Esophagus muscularis mucosa (tissue), 4 donors: ENCODE results near the gene VARS1. TPM values are rescaled to one million over a fixed set of nuclear protein-coding genes. Genes with fewer than 3 reads are reported as not detected.

Experiments used
- DNase-seq: peaks from one replicate; pipeline ENCODE4 v3.0.0-alpha.2; 2017; ENCODE audit errors: extremely low spot score
- H3K27ac ChIP-seq, 4 donors: fragments of 200-600 bp; sonication (generic); replicated peaks in 1 of 4; 1 replicate in 3 of 4; 2 replicates in 1 of 4; pipeline ENCODE4 v1.5.1; 2016 to 2019; ENCODE audit warnings: mild to moderate bottlenecking in 1 of 4
- H3K27me3 ChIP-seq, 4 donors: fragments of 200-600 bp; sonication (generic); one replicate each; pipeline versions ENCODE4 v1.5.1 to v1.6.0; 2016 to 2019
- H3K36me3 ChIP-seq, 4 donors: fragments of 200-600 bp; sonication (generic); one replicate each; pipeline ENCODE4 v1.5.1; 2016 to 2019
- H3K4me1 ChIP-seq, 4 donors: fragments of 200-600 bp; sonication (generic); one replicate each; pipeline ENCODE4 v1.5.1; 2016 to 2019
- H3K4me3 ChIP-seq, 4 donors: fragments of 200-600 bp; sonication (generic); 1 replicate in 2 of 4; 2 replicates in 2 of 4; pipeline ENCODE4 v1.5.1; 2016 to 2019; ENCODE audit warnings: mild to moderate bottlenecking in 4 of 4, moderate library complexity in 1 of 4
- H3K9me3 ChIP-seq, 4 donors: fragments of 200-600 bp; sonication (generic); 1 replicate in 3 of 4; 2 replicates in 1 of 4; pipeline ENCODE4 v1.5.1; 2016 to 2019
- EP300 ChIP-seq: sonication (generic); formaldehyde crosslinking; IDR thresholded peaks from one replicate; pipeline ENCODE4 v1.6.1; 2017; ENCODE audit warnings: antibody characterized with exemption
- POLR2A ChIP-seq: fragments of 450-650 bp; IDR thresholded peaks from one replicate; pipeline ENCODE4 v1.6.1; 2017; ENCODE audit warnings: antibody characterized with exemption, moderate library complexity, mild to moderate bottlenecking, low read depth
- POLR2AphosphoS5 ChIP-seq, 2 donors: sonication (generic); formaldehyde crosslinking; IDR thresholded peaks; one replicate each; pipeline ENCODE4 v1.6.1; 2017; ENCODE audit warnings: antibody characterized with exemption in 2 of 2
- WGBS: methylation state at CpG from one replicate; pipeline ENCODE4 v1.1.5; 2018; 5-methylcytosine and 5-hydroxymethylcytosine counted together
- intact Hi-C: fragments of 100-400 bp; cut with DNase I; formaldehyde crosslinking; loops from one replicate; pipeline ENCODE4 v1.15.1; 2023
- total RNA-seq, 4 donors: library from RNA; depleted of rRNA; stranded (reverse); fragments of >200 nt; gene quantifications; one replicate each; pipeline versions ENCODE4 v1.1.0 to v1.2.1, GENCODE V29; 2016
- TF ChIP-seq, protein P1 (sequence below), 3 experiments: fragments of 200-600 bp in 2 of 3; fragments of 450-650 bp in 1 of 3; sonication (generic) in 2 of 3; IDR thresholded peaks; one replicate each; pipeline ENCODE4 v1.5.1; 2017 to 2019; ENCODE audit warnings: antibody characterized with exemption in 3 of 3, mild to moderate bottlenecking in 2 of 3, moderate library complexity in 1 of 3

The VARS1 gene
- total RNA-seq, 4 donors from 2014 or later = 25.0 to 53.2 (median 34.8) TPM

DNA sequence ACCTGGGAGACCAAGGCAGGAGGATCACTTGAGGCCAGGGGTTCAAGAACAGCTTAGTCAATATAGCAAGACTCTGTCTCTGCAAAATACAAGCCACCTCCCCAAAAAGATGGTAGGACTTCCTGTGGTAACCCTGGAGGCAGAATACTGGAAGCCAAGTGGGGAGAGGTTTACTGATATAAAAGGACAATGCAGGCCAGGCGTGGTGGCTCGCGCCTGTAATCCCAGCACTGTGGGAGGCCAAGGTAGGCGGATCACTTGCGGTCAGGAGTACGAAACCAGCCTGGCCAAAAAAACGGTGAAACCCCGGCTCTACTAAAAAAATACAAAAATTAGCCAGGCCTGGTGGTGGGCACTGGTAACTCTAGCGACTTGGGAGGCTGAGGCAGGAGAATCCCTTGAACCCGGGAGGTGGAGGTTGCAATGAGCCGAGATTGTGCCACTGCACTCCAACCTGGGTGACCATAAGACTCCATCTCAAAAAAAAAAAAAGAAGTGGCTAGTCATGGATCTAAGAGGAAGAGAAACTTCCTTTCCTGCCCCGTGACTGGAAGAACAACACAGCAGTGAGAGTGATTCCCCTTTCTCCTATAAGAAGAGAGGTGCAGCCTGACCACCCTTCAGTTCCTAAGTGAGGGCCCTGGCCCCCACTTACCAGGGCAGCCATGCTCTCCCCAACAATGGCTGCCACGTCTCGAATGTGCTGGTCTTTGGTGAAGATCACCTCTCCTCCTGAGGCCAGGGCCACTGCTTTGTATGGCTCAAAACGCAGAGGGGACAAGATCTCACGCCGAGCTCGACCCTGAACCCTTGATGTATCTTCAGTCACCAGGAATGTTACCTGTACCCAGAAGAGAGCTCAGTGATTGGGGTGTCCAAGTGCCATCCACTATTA is 26.9 kb downstream of the VARS1 start:
- Histone ChIP-seq H3K27ac (no peak overlapping the region), H3K36me3 (no peaks in the 10 kb centered on the region), H3K27me3 (peaks cover 0 to 3% (median 0%) of the 10 kb centered on the region in 4 donors), H3K9me3 (no peaks in the 10 kb centered on the region), H3K4me1 (peaks cover 0 to 32% (median 18%) of the 10 kb centered on the region in 4 donors), H3K4me3 (no peak overlapping the region)
- DNase-seq = no peak
- intact Hi-C loops = loop anchor here (2.0 to 5.0 kb wide), 2 partner anchors 41 to 88 kb away; partner anchors contain the start of genes DDAH2 and LY6G5C
- no peak for TF ChIP-seq EP300
- no peak for TF ChIP-seq POLR2AphosphoS5 (IDR thresholded peaks at IDR 0.05)
- TF ChIP-seq, protein P1, sequence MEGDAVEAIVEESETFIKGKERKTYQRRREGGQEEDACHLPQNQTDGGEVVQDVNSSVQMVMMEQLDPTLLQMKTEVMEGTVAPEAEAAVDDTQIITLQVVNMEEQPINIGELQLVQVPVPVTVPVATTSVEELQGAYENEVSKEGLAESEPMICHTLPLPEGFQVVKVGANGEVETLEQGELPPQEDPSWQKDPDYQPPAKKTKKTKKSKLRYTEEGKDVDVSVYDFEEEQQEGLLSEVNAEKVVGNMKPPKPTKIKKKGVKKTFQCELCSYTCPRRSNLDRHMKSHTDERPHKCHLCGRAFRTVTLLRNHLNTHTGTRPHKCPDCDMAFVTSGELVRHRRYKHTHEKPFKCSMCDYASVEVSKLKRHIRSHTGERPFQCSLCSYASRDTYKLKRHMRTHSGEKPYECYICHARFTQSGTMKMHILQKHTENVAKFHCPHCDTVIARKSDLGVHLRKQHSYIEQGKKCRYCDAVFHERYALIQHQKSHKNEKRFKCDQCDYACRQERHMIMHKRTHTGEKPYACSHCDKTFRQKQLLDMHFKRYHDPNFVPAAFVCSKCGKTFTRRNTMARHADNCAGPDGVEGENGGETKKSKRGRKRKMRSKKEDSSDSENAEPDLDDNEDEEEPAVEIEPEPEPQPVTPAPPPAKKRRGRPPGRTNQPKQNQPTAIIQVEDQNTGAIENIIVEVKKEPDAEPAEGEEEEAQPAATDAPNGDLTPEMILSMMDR (IDR thresholded peaks at IDR 0.05) = no peak
- TF ChIP-seq POLR2A = no peak
- WGBS = 90% methylated on average over 16 of the region's 18 CpGs

DNA sequence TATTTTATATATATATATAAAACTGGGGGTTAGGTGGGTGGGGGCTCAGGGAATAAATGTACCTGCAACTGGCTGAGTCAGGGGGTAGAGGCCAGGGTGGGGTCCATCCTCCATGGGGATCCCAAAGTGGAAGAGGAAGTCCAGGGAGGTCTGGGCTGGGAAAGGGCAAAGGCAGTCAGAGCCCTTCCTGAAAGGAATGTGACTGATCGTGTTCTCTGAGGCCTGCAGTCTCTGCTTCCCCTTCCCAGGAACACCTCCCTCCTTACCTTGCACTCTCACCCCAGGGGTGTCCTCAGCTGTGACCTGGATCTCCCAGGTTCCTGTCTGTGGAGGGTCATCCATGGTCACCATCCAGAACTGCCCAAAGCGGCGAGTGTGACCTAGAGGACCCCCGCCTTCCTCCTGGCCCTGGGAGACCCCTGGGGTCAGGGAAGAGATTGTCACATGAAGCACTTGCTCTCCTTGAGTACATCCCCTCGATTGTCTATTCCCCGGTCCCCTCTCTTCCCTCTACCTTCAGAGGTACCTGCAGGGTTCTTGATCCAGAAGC is 28.4 kb downstream of the VARS1 start:
- TF ChIP-seq POLR2A (no peak), EP300 (no peak), POLR2AphosphoS5 (IDR thresholded peaks at IDR 0.05) (no peak)
- TF ChIP-seq, protein P1 (IDR thresholded peaks at IDR 0.05) = no peak
- H3K4me1 ChIP-seq = peaks cover 4 to 32% (median 21%) of the 10 kb centered on the region in 4 donors
- H3K4me3 ChIP-seq = no peak overlapping the region
- 83% methylated on average over 6 of the region's 6 CpGs for WGBS
- no peaks in the 10 kb centered on the region for H3K36me3 ChIP-seq
- H3K9me3 ChIP-seq = no peaks in the 10 kb centered on the region
- intact Hi-C loops = loop anchor here (5.0 kb wide), 1 partner anchor 40 kb away; the partner anchor contains the start of gene DDAH2
- peaks cover 0 to 3% (median 0%) of the 10 kb centered on the region in 4 donors for H3K27me3 ChIP-seq
- H3K27ac ChIP-seq = no peak overlapping the region
- DNase-seq = no peak

DNA sequence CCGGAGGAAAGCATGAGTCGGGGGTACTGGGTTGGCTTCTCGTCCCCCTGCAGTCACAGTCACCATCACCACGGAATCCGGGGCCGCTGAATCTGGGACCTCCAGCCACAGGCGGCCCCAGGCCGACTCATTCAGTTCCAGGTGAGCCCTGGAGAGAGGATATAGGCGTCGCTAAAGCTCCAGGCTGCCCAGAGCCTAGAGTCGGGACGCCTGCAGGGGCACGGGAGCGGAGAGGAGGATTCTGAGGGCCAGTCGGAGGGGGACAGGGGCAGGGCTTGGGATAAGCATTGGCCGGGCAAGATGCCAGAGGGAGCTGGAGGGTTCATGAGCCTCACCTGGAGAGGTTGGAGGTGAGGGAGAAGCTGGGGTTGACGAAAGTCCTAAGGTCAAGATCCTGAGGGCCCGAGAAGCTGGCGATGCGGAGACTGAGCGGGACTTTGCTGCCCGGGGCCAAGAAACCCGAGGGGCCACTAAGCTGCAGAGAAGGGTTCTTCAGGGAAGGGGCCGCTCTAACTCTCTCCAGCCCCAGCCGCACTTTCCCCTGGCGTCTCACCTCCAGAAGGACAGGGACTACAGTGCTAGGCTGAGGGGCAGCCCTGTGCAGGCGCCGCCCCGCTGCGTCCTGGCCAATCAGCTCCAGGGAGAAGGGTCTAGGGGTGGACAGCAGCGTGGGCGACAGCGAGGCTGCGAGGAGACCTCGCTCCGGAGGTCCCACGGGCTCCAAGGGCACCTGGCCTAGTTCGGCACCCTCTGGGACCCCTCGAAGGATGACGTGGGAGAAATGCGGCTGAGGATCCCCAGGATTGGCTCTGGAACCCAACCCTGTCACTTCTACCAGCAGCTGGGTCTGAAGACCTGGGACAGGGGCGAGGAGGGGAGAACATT is 29.4 kb downstream of the VARS1 start:
- intact Hi-C loops = loop anchor here (5.0 kb wide), 1 partner anchor 39 kb away; the partner anchor contains the start of gene DDAH2
- no peaks in the 10 kb centered on the region for H3K36me3 ChIP-seq
- H3K9me3 ChIP-seq = no peaks in the 10 kb centered on the region
- TF ChIP-seq EP300 = no peak
- TF ChIP-seq POLR2AphosphoS5 (IDR thresholded peaks at IDR 0.05) = no peak
- TF ChIP-seq POLR2A = no peak
- TF ChIP-seq, protein P1 (IDR thresholded peaks at IDR 0.05) = no peak
- DNase-seq = no peak
- peak overlapping the region; percentile 31 to 49 (median 32) for H3K4me3 ChIP-seq
- peaks cover 4 to 32% (median 21%) of the 10 kb centered on the region in 4 donors for H3K4me1 ChIP-seq
- 54% methylated on average over 39 of the region's 42 CpGs for WGBS
- no peak overlapping the region for H3K27ac ChIP-seq
- H3K27me3 ChIP-seq = peaks cover 0 to 3% (median 0%) of the 10 kb centered on the region in 4 donors

DNA sequence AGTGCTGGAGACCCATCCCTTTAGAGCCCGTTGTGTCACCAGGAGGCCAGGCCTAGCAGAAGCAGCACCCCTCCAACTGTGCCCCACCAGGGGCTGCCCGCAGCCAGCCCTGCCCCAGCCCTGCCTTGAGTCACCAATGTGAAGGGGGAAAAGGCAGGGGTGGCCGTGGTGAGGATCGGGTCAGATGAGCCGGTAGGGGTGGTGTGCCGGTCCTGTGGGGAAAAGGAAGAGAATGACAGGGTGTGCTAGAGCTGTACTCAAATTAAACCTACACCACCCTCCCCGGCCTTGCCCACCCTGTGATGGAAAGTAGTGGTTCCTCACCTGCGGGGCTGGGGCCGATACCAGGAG is 30.0 kb downstream of the VARS1 start:
- intact Hi-C loops = loop anchor here (5.0 kb wide), 1 partner anchor 38 kb away; the partner anchor contains the start of gene DDAH2
- no peak for DNase-seq
- Histone ChIP-seq H3K4me1 (peaks cover 4 to 32% (median 21%) of the 10 kb centered on the region in 4 donors), H3K9me3 (no peaks in the 10 kb centered on the region), H3K4me3 (peak overlapping the region in 1 of 4 donors; percentile 34), H3K27me3 (peaks cover 0 to 3% (median 0%) of the 10 kb centered on the region in 4 donors), H3K36me3 (no peaks in the 10 kb centered on the region), H3K27ac (no peak overlapping the region)
- TF ChIP-seq, protein P1 (IDR thresholded peaks at IDR 0.05) = no peak
- TF ChIP-seq EP300 = no peak
- no peak for TF ChIP-seq POLR2AphosphoS5 (IDR thresholded peaks at IDR 0.05)
- TF ChIP-seq POLR2A = no peak
- 87% methylated on average over 9 of the region's 9 CpGs for WGBS
